Trophoblast cell (in vitro differentiated cells and primary cell): ENCODE results near the gene SPIN3.

Experiments used
- DNase-seq, 2 donors: peaks; one replicate each; pipeline ENCODE4 v3.0.0-alpha.2; 2016
- H2AFZ ChIP-seq: 2 replicates; pipeline ENCODE4 v1.6.1; 2013; ENCODE audit warnings: low read length, moderate library complexity, mild to moderate bottlenecking; ENCODE audit not compliant: insufficient read depth, poor library complexity
- H2AK5ac ChIP-seq: 2 replicates; pipeline ENCODE4 v1.6.1; 2013; ENCODE audit warnings: mild to moderate bottlenecking, low read length
- H2BK120ac ChIP-seq: 2 replicates; pipeline ENCODE4 v1.6.1; 2013; ENCODE audit warnings: low read length, mild to moderate bottlenecking, moderate library complexity; ENCODE audit not compliant: insufficient read depth, poor library complexity
- H2BK12ac ChIP-seq: 2 replicates; pipeline ENCODE4 v1.6.1; 2013; ENCODE audit warnings: mild to moderate bottlenecking, low read length, moderate library complexity
- H2BK5ac ChIP-seq: 2 replicates; pipeline ENCODE4 v1.6.1; 2013; ENCODE audit warnings: low read length, low read depth, moderate library complexity, mild to moderate bottlenecking; ENCODE audit not compliant: poor library complexity
- H3K14ac ChIP-seq: 2 replicates; pipeline ENCODE4 v1.6.1; 2013; ENCODE audit warnings: mild to moderate bottlenecking, low read length
- H3K18ac ChIP-seq: 2 replicates; pipeline ENCODE4 v1.6.1; 2013; ENCODE audit warnings: mild to moderate bottlenecking, low read length
- H3K23ac ChIP-seq: 2 replicates; pipeline ENCODE4 v1.6.1; 2013; ENCODE audit warnings: low read length
- H3K27ac ChIP-seq: 2 replicates; pipeline ENCODE4 v1.5.1; 2013; ENCODE audit warnings: low read depth, mild to moderate bottlenecking, inconsistent platforms, low read length, moderate library complexity
- H3K27me3 ChIP-seq: 2 replicates; pipeline ENCODE4 v1.6.1; 2013; ENCODE audit warnings: inconsistent platforms, mild to moderate bottlenecking, low read length, moderate library complexity; ENCODE audit not compliant: insufficient read depth
- H3K36me3 ChIP-seq, 2 experiments: 1 replicate in 1 of 2; 2 replicates in 1 of 2; pipeline ENCODE4 v1.6.1; 2013; ENCODE audit warnings: low read length in 2 of 2, mild to moderate bottlenecking in 2 of 2, moderate library complexity in 1 of 2; ENCODE audit not compliant: insufficient read depth in 2 of 2, control insufficient read depth in 1 of 2
- H3K4ac ChIP-seq: 2 replicates; pipeline ENCODE4 v1.6.1; 2013; ENCODE audit warnings: low read depth, mild to moderate bottlenecking, low read length, moderate library complexity
- H3K4me1 ChIP-seq, 2 experiments: 1 replicate in 1 of 2; 2 replicates in 1 of 2; pipeline ENCODE4 v1.6.1; 2013; ENCODE audit warnings: low read length in 2 of 2, mild to moderate bottlenecking in 2 of 2, moderate library complexity in 1 of 2; ENCODE audit not compliant: insufficient read depth in 2 of 2, control insufficient read depth in 1 of 2
- H3K4me2 ChIP-seq: 2 replicates; pipeline ENCODE4 v1.6.1; 2013; ENCODE audit warnings: inconsistent platforms, mild to moderate bottlenecking, low read length, moderate library complexity
- H3K4me3 ChIP-seq: 2 replicates; pipeline ENCODE4 v1.5.1; 2013; ENCODE audit warnings: mild to moderate bottlenecking, low read depth, low read length, inconsistent platforms
- H3K79me1 ChIP-seq: one replicate; pipeline ENCODE4 v1.6.1; 2013; ENCODE audit warnings: low read length
- H3K79me2 ChIP-seq: 2 replicates; pipeline ENCODE4 v1.6.1; 2013; ENCODE audit warnings: low read length, mild to moderate bottlenecking; ENCODE audit not compliant: control insufficient read depth, insufficient read depth, poor library complexity
- H3K9ac ChIP-seq: 2 replicates; pipeline ENCODE4 v1.6.1; 2013; ENCODE audit warnings: mild to moderate bottlenecking, low read length
- H3K9me3 ChIP-seq: 2 replicates; pipeline ENCODE4 v1.6.1; 2013; ENCODE audit warnings: low read depth, mild to moderate bottlenecking, control low read depth, inconsistent platforms, low read length; ENCODE audit not compliant: insufficient read depth
- H4K12ac ChIP-seq: 2 replicates; pipeline ENCODE4 v1.6.1; 2013; ENCODE audit warnings: low read depth, mild to moderate bottlenecking, low read length, moderate library complexity
- H4K8ac ChIP-seq: 2 replicates; pipeline ENCODE4 v1.6.1; 2013; ENCODE audit warnings: low read depth, mild to moderate bottlenecking, low read length, moderate library complexity
- H4K91ac ChIP-seq: one replicate; pipeline ENCODE4 v1.6.1; 2013; ENCODE audit warnings: low read depth, mild to moderate bottlenecking, low read length, moderate library complexity
- WGBS: extraction: QIAGEN DNeasy Blood & Tissue Kit; methylation state at CpG from one replicate; pipeline ENCODE4 v1.1.7; 2013; ENCODE audit warnings: missing lambda C conversion rate; ENCODE audit not compliant: insufficient read length, insufficient coverage; ENCODE audit errors: extremely low coverage; 5-methylcytosine and 5-hydroxymethylcytosine counted together

Gene SPIN3

GRCh38 chrX:56987741-56988140 is 7.6 kb downstream of the SPIN3 start:
- Histone ChIP-seq H3K4me1 (no peaks in the 10 kb centered on the region), H3K27ac (no peak overlapping the region), H2BK12ac (no peak overlapping the region), H4K12ac (no peak overlapping the region), H3K79me2 (no peaks in the 10 kb centered on the region), H3K4me3 (no peak overlapping the region), H3K23ac (no peak overlapping the region), H3K9me3 (no peaks in the 10 kb centered on the region), H3K18ac (no peak overlapping the region), H3K9ac (no peak overlapping the region), H3K36me3 (peaks cover 4 to 10% of the 10 kb centered on the region in 2 experiments), H3K27me3 (no peaks in the 10 kb centered on the region), H3K4me2 (no peak overlapping the region), H3K4ac (no peak overlapping the region), H4K91ac (no peak overlapping the region), H2AFZ (no peak overlapping the region), H2BK120ac (no peak overlapping the region), H3K79me1 (no peaks in the 10 kb centered on the region), H2BK5ac (no peak overlapping the region), H2AK5ac (no peak overlapping the region), H4K8ac (no peak overlapping the region), H3K14ac (no peak overlapping the region)
- no peak for DNase-seq
- WGBS = no CpG with 5 or more reads among the region's 1 CpG

DNA sequence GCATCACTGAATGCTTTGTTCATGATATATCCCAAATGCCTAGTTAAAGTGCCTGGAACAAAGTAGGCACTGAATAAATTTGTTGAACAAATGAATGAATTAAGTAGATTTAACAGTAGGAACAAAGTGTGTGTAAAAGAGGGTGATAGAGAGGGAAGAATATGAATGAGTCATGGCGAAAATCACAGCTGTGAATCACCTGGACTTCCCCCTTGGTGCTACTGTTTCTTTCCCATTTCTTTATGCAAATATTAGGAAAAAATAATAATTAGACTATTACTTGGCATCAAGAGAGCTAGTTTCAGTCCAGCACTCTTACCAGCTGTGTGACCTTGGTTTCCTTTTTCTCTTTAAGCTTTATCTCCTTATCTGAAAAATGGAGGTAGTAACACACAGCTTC is 9.2 kb downstream of the SPIN3 start:
- no CpG with 5 or more reads among the region's 1 CpG for WGBS
- Histone ChIP-seq H3K18ac (no peak overlapping the region), H3K27me3 (no peaks in the 10 kb centered on the region), H4K91ac (no peak overlapping the region), H3K4me1 (no peaks in the 10 kb centered on the region), H2BK120ac (no peak overlapping the region), H3K36me3 (peaks cover 7 to 15% of the 10 kb centered on the region in 2 experiments), H3K4ac (no peak overlapping the region), H2AK5ac (no peak overlapping the region), H3K4me3 (no peak overlapping the region), H2BK12ac (no peak overlapping the region), H3K14ac (no peak overlapping the region), H2BK5ac (no peak overlapping the region), H3K79me1 (no peaks in the 10 kb centered on the region), H3K79me2 (no peaks in the 10 kb centered on the region), H3K4me2 (no peak overlapping the region), H3K9ac (no peak overlapping the region), H3K9me3 (no peaks in the 10 kb centered on the region), H4K8ac (no peak overlapping the region), H3K27ac (no peak overlapping the region), H2AFZ (no peak overlapping the region), H4K12ac (no peak overlapping the region), H3K23ac (no peak overlapping the region)
- DNase-seq = no peak

DNA sequence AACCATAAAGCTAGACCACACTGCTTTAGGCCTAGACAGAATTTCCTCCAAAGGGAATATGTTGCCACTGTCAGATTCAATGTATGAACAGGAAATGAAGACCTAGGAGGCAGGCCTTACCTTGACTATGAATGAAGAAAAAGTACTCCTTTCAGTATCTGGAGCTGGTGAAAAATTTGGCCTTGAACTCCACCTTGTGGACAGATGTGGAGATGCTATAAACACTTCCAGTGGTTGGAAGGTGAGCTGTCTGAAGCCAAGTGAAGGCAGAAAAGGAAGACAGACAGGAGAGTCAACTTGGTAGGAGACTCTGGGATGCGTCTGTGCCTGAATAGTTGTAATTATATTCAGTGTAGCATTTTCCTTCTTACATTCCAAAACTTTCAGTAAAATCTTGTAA is 17.2 kb downstream of the SPIN3 start:
- H3K4me1 ChIP-seq = no peaks in the 10 kb centered on the region
- no peak overlapping the region for H2AK5ac ChIP-seq
- no peak overlapping the region for H2BK120ac ChIP-seq
- H4K12ac ChIP-seq = no peak overlapping the region
- no CpG with 5 or more reads among the region's 1 CpG for WGBS
- no peak overlapping the region for H2BK12ac ChIP-seq
- no peak overlapping the region for H3K4me2 ChIP-seq
- no peaks in the 10 kb centered on the region for H3K79me1 ChIP-seq
- H3K27ac ChIP-seq = no peak overlapping the region
- no peak overlapping the region for H4K91ac ChIP-seq
- H3K36me3 ChIP-seq = peaks cover 5 to 8% of the 10 kb centered on the region in 2 experiments
- H3K9ac ChIP-seq = no peak overlapping the region
- H2AFZ ChIP-seq = no peak overlapping the region
- no peak overlapping the region for H3K23ac ChIP-seq
- H3K14ac ChIP-seq = no peak overlapping the region
- H3K4ac ChIP-seq = no peak overlapping the region
- peak; percentile 39 to 79 for DNase-seq
- H4K8ac ChIP-seq = no peak overlapping the region
- H3K79me2 ChIP-seq = no peaks in the 10 kb centered on the region
- no peaks in the 10 kb centered on the region for H3K9me3 ChIP-seq
- no peak overlapping the region for H3K18ac ChIP-seq
- no peak overlapping the region for H2BK5ac ChIP-seq
- H3K27me3 ChIP-seq = no peaks in the 10 kb centered on the region
- no peak overlapping the region for H3K4me3 ChIP-seq

- Histone ChIP-seq H3K9me3 (no peaks in the 10 kb centered on the region), H3K79me2 (no peaks in the 10 kb centered on the region), H4K12ac (no peak overlapping the region), H4K91ac (no peak overlapping the region), H3K4me1 (no peaks in the 10 kb centered on the region), H2AFZ (no peak overlapping the region), H3K18ac (no peak overlapping the region), H3K4me2 (no peak overlapping the region), H2BK120ac (no peak overlapping the region), H3K23ac (no peak overlapping the region), H3K27me3 (no peaks in the 10 kb centered on the region), H3K36me3 (peaks cover 2% of the 10 kb centered on the region in 2 experiments), H3K4ac (no peak overlapping the region), H3K79me1 (no peaks in the 10 kb centered on the region), H3K4me3 (no peak overlapping the region), H2BK5ac (no peak overlapping the region), H3K14ac (no peak overlapping the region), H4K8ac (no peak overlapping the region), H3K9ac (no peak overlapping the region), H3K27ac (no peak overlapping the region), H2BK12ac (no peak overlapping the region), H2AK5ac (no peak overlapping the region)
- WGBS = no CpG with 5 or more reads among the region's 2 CpGs
- DNase-seq = peak in 1 of 2 donors; percentile 48
Observed at GRCh38 chrX:56975611-56976010, 19.7 kb downstream of the SPIN3 start.
